Measurements from ENCODE around the gene MCRIP2.

- no peak for TF ChIP-seq POLR2A (IDR thresholded peaks at IDR 0.05; ENCODE audit: low read depth, low read length)
- TF ChIP-seq POLR2AphosphoS5 (IDR thresholded peaks at IDR 0.05; ENCODE audit: low read depth, low read length) = no peak
Observed at GRCh38 chr16:676565-676902, 34.9 kb downstream of the MCRIP2 start.
